HG03159 (cell line): Measurements from ENCODE around the gene TMTC1.

ENCODE experiments used
- ATAC-seq: cut with Tn5 transposase; IDR thresholded peaks from one replicate; pipeline ENCODE4 v1.9.1; 2021; ENCODE audit warnings: mild to moderate bottlenecking, moderate library complexity; ENCODE audit not compliant: unreplicated experiment

TMTC1 gene

GRCh38 chr12:29741342-29742241 lies 42.1 kb downstream of the TMTC1 start:
- ATAC-seq = no peak

GRCh38 chr12:29739279-29739991 lies 44.3 kb downstream of the TMTC1 start:
- ATAC-seq = no peak

GRCh38 chr12:29738365-29738764 lies 45.4 kb downstream of the TMTC1 start:
- no peak for ATAC-seq

GRCh38 chr12:29737644-29738043 lies 46.1 kb downstream of the TMTC1 start:
- no peak for ATAC-seq

GRCh38 chr12:29735604-29736003 lies 48.1 kb downstream of the TMTC1 start:
- no peak for ATAC-seq

GRCh38 chr12:29734734-29735133 lies 49.0 kb downstream of the TMTC1 start:
- ATAC-seq = no peak

- ATAC-seq = no peak
Observed at GRCh38 chr12:29734305-29734704, 49.4 kb downstream of the TMTC1 start.

GRCh38 chr12:29733501-29733900 lies 50.2 kb downstream of the TMTC1 start:
- no peak for ATAC-seq

GRCh38 chr12:29733060-29733459 lies 50.7 kb downstream of the TMTC1 start:
- ATAC-seq = no peak

- no peak for ATAC-seq
Observed at GRCh38 chr12:29732593-29732992, 51.1 kb downstream of the TMTC1 start.

GRCh38 chr12:29732191-29732590 lies 51.6 kb downstream of the TMTC1 start:
- ATAC-seq = no peak

- ATAC-seq = no peak
Observed at GRCh38 chr12:29731591-29731990, 52.2 kb downstream of the TMTC1 start.

- no peak for ATAC-seq
Observed at GRCh38 chr12:29730481-29730880, 53.3 kb downstream of the TMTC1 start.

GRCh38 chr12:29728030-29728429 lies 55.7 kb downstream of the TMTC1 start:
- ATAC-seq = no peak

- no peak for ATAC-seq
Observed at GRCh38 chr12:29726741-29727348, 56.9 kb downstream of the TMTC1 start.

- ATAC-seq = no peak
Observed at GRCh38 chr12:29726321-29726692, 57.4 kb downstream of the TMTC1 start.

GRCh38 chr12:29725587-29726320 lies 58.0 kb downstream of the TMTC1 start:
- ATAC-seq = no peak

GRCh38 chr12:29722164-29722563 lies 61.6 kb downstream of the TMTC1 start:
- no peak for ATAC-seq

- no peak for ATAC-seq
Observed at GRCh38 chr12:29719381-29719780, 64.4 kb downstream of the TMTC1 start.

- no peak for ATAC-seq
Observed at GRCh38 chr12:29717540-29718100, 66.1 kb downstream of the TMTC1 start.

- ATAC-seq = no peak
Observed at GRCh38 chr12:29714966-29715365, 68.8 kb downstream of the TMTC1 start.
